Fibroblast of mammary gland (primary cell): ENCODE results near the gene PSMA2.

Experiments
- DNase-seq: peaks from one replicate; pipeline ENCODE4 v3.0.0-alpha.2; 2010; ENCODE audit warnings: low read depth
- H3K4me3 ChIP-seq: 2 replicates; pipeline ENCODE4 v1.5.1; 2011; ENCODE audit warnings: low read depth, mild to moderate bottlenecking, low read length, moderate library complexity; ENCODE audit not compliant: control insufficient read depth
- TF ChIP-seq, protein P1 (sequence below): conservative IDR thresholded peaks from 2 replicates; pipeline ENCODE4 v1.5.1; 2011; ENCODE audit warnings: low read depth, low read length, inconsistent platforms; ENCODE audit not compliant: control insufficient read depth, insufficient read depth

The PSMA2 gene

DNA sequence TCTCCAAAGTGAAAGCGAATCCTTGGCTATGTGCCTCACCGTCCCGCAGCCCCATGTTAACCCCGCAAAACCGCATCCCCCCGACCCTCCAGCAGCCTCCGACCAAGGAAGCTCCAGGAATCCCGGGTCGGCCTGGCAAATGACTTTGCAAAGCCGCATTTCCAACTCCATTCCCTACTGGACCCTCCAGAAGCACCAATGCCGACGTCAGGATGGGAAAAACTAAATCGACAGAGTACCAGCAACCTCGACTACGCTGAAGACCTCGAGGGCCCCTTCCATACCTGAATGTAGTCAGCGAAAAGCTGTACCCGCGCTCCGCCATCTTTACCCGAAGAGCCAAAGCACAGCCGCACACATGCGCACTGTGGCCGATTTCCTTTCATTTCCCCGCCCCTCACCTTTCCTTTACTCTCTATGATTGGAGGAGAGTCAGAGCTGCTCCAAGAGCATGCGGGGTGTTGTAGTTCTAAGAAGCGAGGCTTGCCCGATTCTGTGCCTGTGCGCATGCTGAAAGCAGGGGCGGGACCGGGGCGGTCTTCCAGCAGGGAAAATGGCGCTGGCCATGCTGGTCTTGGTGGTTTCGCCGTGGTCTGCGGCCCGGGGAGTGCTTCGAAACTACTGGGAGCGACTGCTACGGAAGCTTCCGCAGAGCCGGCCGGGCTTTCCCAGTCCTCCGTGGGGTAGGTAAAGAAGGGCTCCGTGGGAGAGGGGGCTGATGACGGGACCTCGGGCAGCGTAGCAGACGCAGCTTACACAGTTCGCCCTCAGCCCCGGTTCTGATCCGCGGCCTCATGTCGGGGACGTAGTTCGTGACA lies at the start of gene PSMA2, which contains the start of gene MRPL32:
Gene PSMA2 (minus strand): TSS at position 341 of the 818 bp plus-strand sequence. CDS start 16 bp downstream, at position 325.
Gene MRPL32 (plus strand): TSS at position 543 of the 818 bp plus-strand sequence. CDS start 11 bp downstream, at position 554.
- H3K4me3 ChIP-seq, result peak within 1 kb of the TSS; percentile 99
- peak; percentile 97 for DNase-seq
- TF ChIP-seq, protein P1, sequence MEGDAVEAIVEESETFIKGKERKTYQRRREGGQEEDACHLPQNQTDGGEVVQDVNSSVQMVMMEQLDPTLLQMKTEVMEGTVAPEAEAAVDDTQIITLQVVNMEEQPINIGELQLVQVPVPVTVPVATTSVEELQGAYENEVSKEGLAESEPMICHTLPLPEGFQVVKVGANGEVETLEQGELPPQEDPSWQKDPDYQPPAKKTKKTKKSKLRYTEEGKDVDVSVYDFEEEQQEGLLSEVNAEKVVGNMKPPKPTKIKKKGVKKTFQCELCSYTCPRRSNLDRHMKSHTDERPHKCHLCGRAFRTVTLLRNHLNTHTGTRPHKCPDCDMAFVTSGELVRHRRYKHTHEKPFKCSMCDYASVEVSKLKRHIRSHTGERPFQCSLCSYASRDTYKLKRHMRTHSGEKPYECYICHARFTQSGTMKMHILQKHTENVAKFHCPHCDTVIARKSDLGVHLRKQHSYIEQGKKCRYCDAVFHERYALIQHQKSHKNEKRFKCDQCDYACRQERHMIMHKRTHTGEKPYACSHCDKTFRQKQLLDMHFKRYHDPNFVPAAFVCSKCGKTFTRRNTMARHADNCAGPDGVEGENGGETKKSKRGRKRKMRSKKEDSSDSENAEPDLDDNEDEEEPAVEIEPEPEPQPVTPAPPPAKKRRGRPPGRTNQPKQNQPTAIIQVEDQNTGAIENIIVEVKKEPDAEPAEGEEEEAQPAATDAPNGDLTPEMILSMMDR, result no peak

DNA sequence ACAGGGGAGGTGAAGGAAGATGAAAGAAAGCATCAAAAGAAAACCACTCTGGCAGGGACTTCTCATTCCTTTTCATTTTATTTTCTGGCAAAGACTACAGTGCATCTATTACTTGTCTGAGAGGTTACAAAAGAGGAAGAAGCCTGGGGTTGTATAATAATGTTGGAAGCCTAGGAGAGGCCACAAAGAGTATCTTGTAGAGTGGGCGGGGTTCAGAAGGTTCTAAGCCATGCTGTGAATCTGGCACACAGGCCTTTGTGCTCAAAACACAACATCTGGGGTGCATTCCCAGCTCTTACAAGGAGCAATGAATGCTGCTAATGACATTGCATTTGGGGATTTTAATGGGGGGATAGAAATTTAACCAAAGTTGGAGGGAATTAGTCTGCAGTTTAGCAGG lies 49.6 kb upstream of the PSMA2 start:
- no peak overlapping the region for H3K4me3 ChIP-seq
- TF ChIP-seq, protein P1, result no peak
- peak; percentile 8 for DNase-seq

DNA sequence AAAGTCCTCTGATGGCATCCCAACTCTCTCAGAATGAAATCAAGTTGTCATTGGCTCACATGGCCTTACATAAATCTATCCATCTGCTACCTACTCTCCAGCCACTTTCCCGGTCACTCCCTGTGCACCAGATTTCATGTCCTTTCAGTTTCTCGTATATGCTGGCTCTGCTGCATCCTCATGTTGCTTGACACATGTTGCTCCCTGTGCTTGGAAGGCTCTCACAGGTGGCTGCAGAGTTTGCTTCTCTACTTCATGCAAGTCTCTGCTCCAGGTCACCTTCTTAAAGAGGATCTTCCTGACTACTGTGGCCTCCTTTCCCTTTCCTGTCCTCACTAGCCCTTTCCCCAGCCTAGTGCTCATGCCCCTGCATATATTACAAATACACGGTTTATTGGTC lies 48.5 kb upstream of the PSMA2 start:
- DNase-seq, result no peak
- H3K4me3 ChIP-seq, result no peak overlapping the region
- TF ChIP-seq, protein P1, result no peak

DNA sequence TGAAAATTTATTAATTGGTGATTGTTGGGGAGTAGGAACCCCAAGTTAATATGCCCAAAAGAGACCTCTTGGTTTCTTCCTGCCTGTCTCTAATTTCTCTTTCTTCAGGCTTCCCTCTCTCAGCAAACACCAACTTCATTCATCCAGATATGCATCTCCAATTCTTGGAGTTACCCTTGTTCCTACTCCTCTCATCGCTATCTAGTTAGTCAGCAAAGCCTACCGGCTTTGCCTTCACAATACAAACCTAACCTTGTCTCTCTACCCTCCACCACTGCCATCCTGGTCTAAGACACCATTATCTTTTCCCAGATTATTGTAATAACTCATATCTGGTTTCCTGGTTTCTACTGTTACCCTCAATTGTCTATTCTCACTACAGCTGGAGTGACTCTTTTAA lies 48.1 kb upstream of the PSMA2 start:
- DNase-seq, result no peak
- TF ChIP-seq, protein P1, result no peak
- H3K4me3 ChIP-seq, result no peak overlapping the region

DNA sequence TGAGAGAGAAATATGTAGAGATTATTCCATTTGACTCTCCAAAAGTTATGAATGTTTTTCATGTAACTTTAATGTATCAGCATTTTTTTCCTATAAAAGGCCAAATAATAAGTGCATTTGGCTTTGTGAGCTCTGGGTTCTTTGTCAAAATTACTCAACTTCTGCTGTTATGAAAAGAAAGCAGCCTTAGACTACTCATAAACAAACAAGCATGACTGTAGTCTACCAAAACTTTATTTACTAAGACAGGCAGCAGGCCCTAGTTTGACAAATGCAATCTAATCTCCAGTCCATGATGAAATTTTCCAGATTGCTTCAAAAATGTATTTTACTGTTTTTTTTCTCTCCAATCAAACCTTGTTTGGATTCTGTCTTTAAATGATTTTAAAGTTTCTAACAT lies 46.5 kb upstream of the PSMA2 start:
- peak; percentile 14 for DNase-seq
- no peak overlapping the region for H3K4me3 ChIP-seq
- TF ChIP-seq, protein P1, result no peak

DNA sequence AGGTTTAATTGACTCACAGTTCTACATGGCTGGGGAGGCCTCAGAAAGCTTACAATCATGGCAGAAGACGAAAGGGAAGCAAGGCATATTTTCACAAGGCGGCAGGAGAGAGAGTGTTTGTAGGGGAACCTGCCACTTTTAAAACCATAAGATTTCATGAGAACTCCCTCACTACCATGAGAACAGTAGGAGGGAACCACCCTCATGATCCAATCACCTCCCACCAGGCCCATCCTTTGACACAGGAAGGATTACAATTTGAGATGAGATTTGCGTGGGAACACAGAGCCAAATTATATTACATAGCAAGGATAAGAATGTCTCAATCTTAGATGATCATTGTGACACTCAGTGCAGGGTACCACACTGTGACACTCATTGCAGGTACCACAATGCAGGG lies 44.4 kb upstream of the PSMA2 start:
- no peak for DNase-seq
- no peak overlapping the region for H3K4me3 ChIP-seq
- TF ChIP-seq, protein P1, result no peak
